GM18498 (cell line): ENCODE data around the gene PRSS53.

Experiments
- ATAC-seq: cut with Tn5 transposase; IDR thresholded peaks from one replicate; pipeline ENCODE4 v1.9.1; 2021; ENCODE audit warnings: mild to moderate bottlenecking, moderate library complexity; ENCODE audit not compliant: unreplicated experiment

Gene PRSS53

GRCh38 chr16:31099860-31100638 is 11.3 kb upstream of the PRSS53 start:
- ATAC-seq: no peak

- ATAC-seq: peak; percentile 87
These were observed 5.8 kb upstream of the PRSS53 start, which contains the start of gene VKORC1 for GRCh38 chr16:31094424-31095120. Gene VKORC1, minus strand, starts transcription at chr16:31094797. Its CDS starts 68 bp downstream, at chr16:31094729.

DNA sequence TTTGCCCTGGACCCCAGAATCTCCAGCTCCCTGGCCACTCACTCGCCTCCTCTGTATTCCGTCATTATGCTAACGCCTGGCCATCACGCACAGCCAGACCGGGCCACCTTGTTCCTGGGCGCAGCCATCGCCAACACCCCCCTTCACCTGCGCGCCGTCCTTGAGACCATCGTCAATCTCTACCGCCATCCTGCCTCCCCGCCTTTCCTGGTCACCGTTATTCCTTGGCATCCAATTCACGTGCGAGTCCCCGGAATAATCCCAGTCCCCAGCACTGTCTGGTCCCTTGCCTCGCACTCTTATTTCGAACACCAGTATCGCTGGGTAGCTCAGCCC is 5.3 kb upstream of the PRSS53 start:
- ATAC-seq: no peak

DNA sequence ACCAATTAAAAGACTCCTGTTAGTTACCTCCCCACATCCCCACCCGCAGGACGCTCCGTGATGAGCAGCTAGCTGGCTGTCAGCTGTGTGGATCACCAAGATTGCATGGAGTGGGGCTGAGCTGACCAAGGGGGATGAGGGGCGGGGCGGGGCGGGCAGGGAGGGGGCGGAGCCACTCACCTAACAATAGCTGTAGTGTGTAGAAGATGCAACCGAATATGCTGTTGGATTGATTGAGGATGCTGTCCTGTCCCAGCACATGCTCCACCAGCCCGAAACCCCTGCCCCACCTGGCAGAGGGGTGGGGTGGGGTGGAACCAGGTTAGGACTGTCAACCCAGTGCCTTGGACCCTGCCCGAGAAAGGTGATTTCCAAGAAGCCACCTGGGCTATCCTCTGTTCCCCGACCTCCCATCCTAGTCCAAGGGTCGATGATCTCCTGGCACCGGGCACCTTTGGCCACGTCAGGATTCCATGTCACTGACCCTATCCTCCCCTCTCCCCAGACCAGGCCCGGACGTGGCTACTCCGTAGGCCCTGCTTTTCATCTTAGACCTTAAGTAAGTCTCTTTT is 4.5 kb upstream of the PRSS53 start:
- no peak for ATAC-seq

GRCh38 chr16:31092330-31092729 is 3.6 kb upstream of the PRSS53 start:
- no peak for ATAC-seq

DNA sequence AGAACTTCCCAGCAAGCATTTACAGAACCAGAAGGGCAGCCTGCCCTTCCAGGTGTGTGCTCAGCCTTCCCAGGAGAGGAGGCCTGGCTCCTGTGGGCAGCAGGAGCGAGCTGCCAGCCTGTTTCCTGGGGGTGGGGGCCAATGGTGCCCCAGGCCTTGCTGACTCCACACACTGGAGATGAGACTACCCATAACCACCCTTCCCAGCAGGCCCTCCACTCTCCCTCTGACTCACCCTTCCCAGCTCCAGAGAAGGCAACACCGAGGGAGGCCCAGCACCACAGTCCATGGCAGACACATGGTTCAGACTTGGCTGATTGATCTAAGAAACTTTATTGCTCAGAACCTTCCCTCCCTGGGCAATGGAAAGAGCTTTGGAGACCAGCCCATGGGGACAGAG is 1.8 kb upstream of the PRSS53 start:
- no peak for ATAC-seq

DNA sequence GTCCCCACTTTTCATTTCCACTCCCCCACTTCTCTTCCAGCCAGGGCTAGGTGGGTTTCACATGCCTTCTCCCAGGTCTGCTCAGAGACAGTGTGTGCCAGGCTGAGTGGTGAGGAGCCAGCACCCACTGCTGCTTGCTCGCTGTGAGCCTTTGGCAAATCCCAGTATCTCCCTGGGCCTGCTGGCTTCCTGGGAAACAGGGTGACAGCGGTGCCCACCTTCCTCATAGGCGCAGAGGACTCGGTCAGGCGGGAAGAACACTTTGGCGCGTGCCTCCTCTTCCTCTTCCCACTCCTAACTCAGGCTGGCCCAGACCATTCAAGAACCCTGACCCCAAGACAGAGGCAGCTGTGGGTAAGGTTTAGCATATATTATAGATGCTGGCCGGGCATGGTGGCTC is 456 bp upstream of the PRSS53 start:
- no peak for ATAC-seq

DNA sequence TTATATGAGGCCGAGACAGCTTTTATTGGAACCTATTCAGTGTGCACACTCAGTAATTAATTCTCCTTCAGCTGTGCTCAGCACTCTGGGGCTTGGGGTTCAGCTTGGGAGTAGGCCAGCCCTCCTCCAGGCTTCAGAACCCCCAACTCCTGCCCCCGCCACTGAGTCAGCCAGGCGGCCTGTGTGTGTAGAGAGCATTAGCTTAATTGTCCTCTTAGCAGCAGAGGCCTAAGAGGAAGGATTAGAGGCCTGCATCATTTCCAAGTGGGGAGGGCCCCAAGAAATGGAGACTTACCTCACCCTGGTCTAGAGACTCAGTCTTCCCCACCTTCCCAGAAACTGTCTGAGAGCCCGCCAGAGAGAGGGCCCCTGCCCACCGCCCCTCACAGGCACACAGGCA is 772 bp downstream of the PRSS53 start:
- ATAC-seq: no peak

- ATAC-seq: no peak
These were observed 1.3 kb downstream of the PRSS53 start for GRCh38 chr16:31087481-31087880.

DNA sequence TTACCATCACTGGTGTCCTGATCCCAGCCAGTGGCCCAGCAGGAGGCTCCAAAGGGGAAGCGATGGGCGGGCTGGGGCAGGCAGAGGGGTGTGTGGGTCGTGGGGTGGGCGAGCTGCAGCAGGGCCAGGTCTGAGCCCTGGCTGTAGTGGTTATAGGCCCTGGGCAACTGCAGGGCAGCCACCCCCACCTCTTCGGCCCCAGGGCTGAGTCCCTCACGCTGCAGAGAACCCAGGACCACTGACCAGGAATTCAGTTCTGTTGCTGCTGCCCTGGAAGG is 2.2 kb downstream of the PRSS53 start:
- no peak for ATAC-seq

GRCh38 chr16:31085873-31086628 is 2.7 kb downstream of the PRSS53 start:
- no peak for ATAC-seq

- ATAC-seq: no peak
These were observed 3.3 kb downstream of the PRSS53 start for GRCh38 chr16:31085411-31085810.

DNA sequence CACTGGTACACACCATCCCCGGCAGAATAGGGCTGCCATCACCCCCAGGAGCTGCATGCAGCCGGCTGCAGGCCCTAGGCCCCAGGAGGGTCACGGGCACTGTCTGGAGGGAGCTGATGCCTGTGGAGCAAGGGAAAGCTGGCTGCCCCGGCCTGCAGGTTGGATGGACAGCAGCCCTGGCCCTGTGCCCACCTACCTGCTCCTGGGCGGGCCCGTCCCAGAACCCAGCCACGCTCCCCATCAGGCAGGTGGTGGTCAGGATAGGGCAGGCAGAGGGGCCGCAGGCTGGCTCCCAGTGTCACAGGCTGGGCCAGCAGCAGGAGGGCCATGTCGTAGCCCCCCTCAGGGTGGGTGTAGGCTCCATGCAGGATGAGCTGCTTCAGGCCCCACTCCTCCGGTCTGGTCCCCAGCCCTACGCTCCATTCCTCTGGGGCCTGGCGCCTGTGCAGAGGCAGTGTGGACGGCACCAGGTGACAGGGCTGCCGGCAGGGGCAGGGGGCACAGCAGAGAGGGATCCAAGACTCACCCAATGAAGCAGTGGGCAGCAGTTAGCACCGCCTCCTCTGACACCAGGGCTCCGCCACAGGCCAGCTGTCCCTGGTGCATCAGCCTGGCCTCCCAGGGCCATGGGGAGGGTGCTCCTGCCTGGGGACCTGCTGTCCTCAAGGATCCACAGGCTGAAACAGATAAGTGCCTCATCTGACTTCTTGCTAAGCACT is 4.0 kb downstream of the PRSS53 start:
- ATAC-seq: no peak

GRCh38 chr16:31083981-31084380 is 4.8 kb downstream of the PRSS53 start:
- ATAC-seq: no peak

DNA sequence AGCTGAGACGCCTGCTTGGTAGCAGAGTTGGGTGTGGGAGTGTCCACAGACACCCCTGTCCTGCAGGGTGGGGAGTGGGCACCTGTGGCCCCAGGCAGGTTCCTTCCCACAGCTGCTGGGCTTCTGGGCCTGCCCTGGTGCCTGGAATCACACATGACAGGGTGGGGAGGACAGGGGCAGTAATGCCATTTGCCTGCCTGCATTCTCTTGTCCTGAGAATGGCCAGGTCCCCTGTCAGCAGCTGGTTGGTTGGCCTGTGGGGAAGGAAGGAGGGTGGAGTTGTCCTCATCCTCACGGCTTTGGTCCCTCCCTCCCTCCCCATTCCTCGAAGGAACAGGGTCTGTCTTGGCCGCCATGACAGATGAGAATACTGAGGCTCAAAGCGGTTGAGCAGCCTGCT is 5.2 kb downstream of the PRSS53 start:
- ATAC-seq: no peak

DNA sequence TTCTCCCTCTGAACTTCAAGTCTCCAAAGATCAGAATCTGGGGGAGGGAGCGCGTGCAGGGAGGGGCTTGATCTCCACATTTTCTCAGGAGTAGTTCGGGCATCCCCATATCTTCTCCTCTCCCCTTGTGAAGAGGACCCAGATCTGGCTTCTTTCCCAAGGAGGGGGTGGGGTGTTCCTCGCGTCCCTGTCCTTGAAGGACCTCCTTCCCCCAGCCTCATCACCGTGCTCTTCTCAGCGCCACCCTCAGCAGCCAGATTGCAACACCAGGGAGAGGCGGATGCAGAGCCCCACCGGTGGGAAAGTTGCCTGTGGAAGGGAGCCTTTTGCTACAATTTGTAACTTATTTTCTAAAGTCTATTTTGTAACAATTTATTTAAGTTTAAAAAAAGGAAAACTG is 5.7 kb downstream of the PRSS53 start:
- ATAC-seq: no peak

DNA sequence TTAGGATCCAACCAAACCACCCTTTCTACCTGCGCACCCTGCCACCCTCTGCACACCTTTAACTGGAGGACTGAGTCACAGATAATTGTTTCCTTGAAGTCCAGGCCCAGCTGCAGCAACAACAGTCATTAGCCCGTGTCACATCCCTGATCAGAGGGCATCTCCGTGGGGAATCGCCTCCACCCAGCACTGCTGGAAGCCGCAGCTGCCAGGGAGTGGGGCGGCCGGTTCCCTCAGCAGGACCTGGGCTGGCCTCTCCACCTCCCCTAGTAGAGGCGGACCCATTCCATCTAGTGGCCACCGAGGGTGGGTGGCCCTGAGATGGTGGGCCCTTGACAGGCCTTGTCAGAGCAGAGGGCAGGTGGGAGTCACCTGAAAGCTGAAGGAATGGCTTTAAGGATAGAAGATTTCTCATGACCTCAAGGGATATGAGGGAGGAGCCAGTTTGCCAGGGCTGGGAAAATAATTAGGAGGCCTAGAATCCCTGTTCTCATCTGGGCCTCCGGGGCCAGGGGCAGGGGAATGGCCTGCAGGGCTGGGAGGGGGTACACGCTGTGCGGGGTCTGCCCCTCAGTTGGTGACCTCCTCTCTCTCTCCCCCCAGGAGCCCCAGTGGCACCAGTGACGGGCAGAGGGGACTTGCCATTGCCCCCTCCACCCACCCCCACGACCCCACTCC is 6.2 kb downstream of the PRSS53 start:
- ATAC-seq: no peak

DNA sequence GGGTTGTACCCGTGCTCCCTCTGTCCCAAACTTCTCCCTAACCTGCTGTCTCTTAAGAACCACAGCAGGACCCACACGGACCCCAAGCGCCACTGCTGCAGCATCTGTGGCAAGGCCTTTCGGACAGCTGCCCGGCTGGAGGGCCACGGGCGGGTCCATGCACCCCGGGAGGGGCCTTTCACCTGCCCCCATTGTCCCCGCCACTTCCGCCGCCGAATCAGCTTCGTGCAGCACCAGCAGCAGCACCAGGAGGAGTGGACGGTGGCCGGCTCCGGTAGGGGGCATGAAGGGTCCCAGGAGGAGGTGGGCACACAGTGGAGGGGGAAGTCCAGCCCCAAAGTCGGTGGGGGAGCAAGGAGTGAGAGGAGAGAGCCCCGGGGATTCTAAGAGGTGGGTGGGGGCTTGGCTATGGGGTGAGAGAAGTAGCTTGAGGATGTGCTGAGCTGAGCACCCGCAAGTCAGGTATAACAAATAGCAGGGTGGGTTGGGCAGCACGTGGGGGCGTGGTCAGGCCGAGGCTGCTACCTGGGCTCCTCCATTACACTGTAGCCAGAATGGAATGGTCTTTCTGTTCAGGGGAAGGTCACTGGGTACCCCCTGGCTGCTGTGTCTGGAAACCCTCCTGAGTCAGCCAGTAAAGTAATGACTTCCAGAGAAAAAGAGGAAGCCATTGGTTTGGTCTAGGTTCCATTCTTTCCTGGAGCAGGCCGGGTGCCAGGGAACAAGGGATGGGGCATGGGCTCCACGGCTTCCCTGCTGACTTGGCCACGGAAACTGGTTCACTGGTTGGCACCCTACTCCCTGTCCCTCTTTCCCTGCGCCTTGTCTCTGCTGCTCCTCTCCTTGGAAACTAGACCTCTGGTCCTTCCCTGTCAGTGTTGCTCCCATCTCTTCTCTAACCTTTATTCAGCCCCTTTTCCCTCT is 7.1 kb downstream of the PRSS53 start:
- no peak for ATAC-seq

GRCh38 chr16:31080756-31081419 is 7.9 kb downstream of the PRSS53 start:
- no peak for ATAC-seq
